Spleen (tissue), 13 donors: ENCODE measurements around the gene HOXC13. TPM values are rescaled to one million over a fixed set of nuclear protein-coding genes. Genes with fewer than 3 reads are reported as not detected.

Experiments used
- DNase-seq: peaks from one replicate; pipeline ENCODE4 v3.0.0-alpha.2; 2020
- H3K27ac ChIP-seq, 8 donors: fragments of 200-600 bp; sonication (generic) in 7 of 8; 1 replicate in 4 of 8; 2 replicates in 4 of 8; pipeline versions ENCODE4 v1.5.0 to v1.8.0; 2016 to 2021; ENCODE audit warnings: inconsistent platforms in 4 of 8, mild to moderate bottlenecking in 4 of 8, moderate library complexity in 1 of 8
- H3K27me3 ChIP-seq, 7 donors: fragments of 200-600 bp; sonication (generic) in 6 of 7; replicated peaks in 1 of 7; 1 replicate in 4 of 7; 2 replicates in 3 of 7; pipeline versions ENCODE4 v1.5.0 to v1.8.0; 2016 to 2021; ENCODE audit warnings: inconsistent platforms in 3 of 7, mild to moderate bottlenecking in 1 of 7
- H3K36me3 ChIP-seq, 6 donors: fragments of 200-600 bp; sonication (generic) in 5 of 6; 1 replicate in 4 of 6; 2 replicates in 2 of 6; pipeline versions ENCODE4 v1.5.0 to v1.8.0; 2016 to 2021; ENCODE audit warnings: inconsistent platforms in 2 of 6
- H3K4me1 ChIP-seq, 6 donors: fragments of 200-600 bp; sonication (generic) in 5 of 6; 1 replicate in 3 of 6; 2 replicates in 3 of 6; pipeline versions ENCODE4 v1.5.0 to v1.8.0; 2016 to 2021; ENCODE audit warnings: inconsistent platforms in 3 of 6
- H3K4me3 ChIP-seq, 8 donors: fragments of 200-600 bp; sonication (generic) in 7 of 8; 1 replicate in 4 of 8; 2 replicates in 4 of 8; pipeline versions ENCODE4 v1.5.0 to v1.8.0; 2016 to 2021; ENCODE audit warnings: inconsistent platforms in 4 of 8, mild to moderate bottlenecking in 4 of 8, moderate library complexity in 2 of 8
- H3K9me3 ChIP-seq, 8 donors: fragments of 200-600 bp; sonication (generic) in 7 of 8; 1 replicate in 4 of 8; 2 replicates in 4 of 8; pipeline versions ENCODE4 v1.5.0 to v1.8.0; 2016 to 2021; ENCODE audit warnings: inconsistent platforms in 4 of 8
- POLR2A ChIP-seq, 3 donors: fragments of 450-650 bp; IDR thresholded peaks; one replicate each; pipeline ENCODE4 v1.5.1; 2017; ENCODE audit warnings: antibody characterized with exemption in 3 of 3, mild to moderate bottlenecking in 1 of 3
- POLR2AphosphoS5 ChIP-seq, 3 donors: sonication (generic); formaldehyde crosslinking; IDR thresholded peaks; one replicate each; pipeline ENCODE4 v1.5.1; 2017; ENCODE audit warnings: antibody characterized with exemption in 3 of 3
- WGBS, 5 donors: extraction: QIAGEN DNeasy Blood & Tissue Kit in 3 of 5; methylation state at CpG; one replicate each; pipeline versions ENCODE4 v1.1.5 to v1.1.7; 2013 to 2018; 5-methylcytosine and 5-hydroxymethylcytosine counted together
- intact Hi-C: fragments of 100-400 bp; cut with DNase I; formaldehyde crosslinking; loops from one replicate; pipeline ENCODE4 v1.15.0; 2023; ENCODE audit warnings: low total_unique reads
- long read RNA-seq, 2 donors: transcript quantifications; one replicate each; lab custom pipeline, GENCODE V29; 2026
- polyA plus RNA-seq, 3 donors: library from polyadenylated mRNA; stranded (reverse); fragments of 200-250 nt; gene quantifications; one replicate each; pipeline ENCODE4 v1.2.1, GENCODE V29; 2013
- total RNA-seq, 7 donors: library from RNA; depleted of rRNA in 3 of 7; stranded (reverse); fragments of >200 nt in 3 of 7; fragmentation: NEBNext Ultra II Directional in 4 of 7; extraction: Animal tissue kit (Norgen Biotek cat#: 25700) in 4 of 7; gene quantifications; one replicate each; pipeline versions ENCODE4 v1.1.0 to v1.2.1, GENCODE V29; 2016 to 2021
- TF ChIP-seq, protein P1 (sequence below), 11 experiments: fragments of 200-600 bp in 7 of 11; fragments of 450-650 bp in 4 of 11; sonication (generic) in 4 of 11; IDR thresholded peaks in 8 of 11; conservative IDR thresholded peaks in 3 of 11; 1 replicate in 7 of 11; 2 replicates in 4 of 11; pipeline versions ENCODE4 v1.4.0 to v1.8.0; 2016 to 2021; ENCODE audit warnings: antibody characterized with exemption in 11 of 11, inconsistent platforms in 4 of 11, mild to moderate bottlenecking in 1 of 11
- donor health status: healthy with polysubstance abuse.
- donor health status: DM: no; HTN: no; CAD: no; lungs with moderate emphysema.
- donor health status: DM: no; HTN: no; CAD: no.
- donor health status: Bipolar disorder and iron deficiency.
- donor health status: healthy.
- donor health status: DM: no; HTN: no; CAD: no.
- donor health status: DM: yes; HTN: yes; CAD: no.

The HOXC13 gene, protein sequence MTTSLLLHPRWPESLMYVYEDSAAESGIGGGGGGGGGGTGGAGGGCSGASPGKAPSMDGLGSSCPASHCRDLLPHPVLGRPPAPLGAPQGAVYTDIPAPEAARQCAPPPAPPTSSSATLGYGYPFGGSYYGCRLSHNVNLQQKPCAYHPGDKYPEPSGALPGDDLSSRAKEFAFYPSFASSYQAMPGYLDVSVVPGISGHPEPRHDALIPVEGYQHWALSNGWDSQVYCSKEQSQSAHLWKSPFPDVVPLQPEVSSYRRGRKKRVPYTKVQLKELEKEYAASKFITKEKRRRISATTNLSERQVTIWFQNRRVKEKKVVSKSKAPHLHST
- total RNA-seq (not detected), polyA plus RNA-seq (not detected)
- long read RNA-seq, donor 1: 0 reads
- long read RNA-seq, donor 2: 0 reads

DNA sequence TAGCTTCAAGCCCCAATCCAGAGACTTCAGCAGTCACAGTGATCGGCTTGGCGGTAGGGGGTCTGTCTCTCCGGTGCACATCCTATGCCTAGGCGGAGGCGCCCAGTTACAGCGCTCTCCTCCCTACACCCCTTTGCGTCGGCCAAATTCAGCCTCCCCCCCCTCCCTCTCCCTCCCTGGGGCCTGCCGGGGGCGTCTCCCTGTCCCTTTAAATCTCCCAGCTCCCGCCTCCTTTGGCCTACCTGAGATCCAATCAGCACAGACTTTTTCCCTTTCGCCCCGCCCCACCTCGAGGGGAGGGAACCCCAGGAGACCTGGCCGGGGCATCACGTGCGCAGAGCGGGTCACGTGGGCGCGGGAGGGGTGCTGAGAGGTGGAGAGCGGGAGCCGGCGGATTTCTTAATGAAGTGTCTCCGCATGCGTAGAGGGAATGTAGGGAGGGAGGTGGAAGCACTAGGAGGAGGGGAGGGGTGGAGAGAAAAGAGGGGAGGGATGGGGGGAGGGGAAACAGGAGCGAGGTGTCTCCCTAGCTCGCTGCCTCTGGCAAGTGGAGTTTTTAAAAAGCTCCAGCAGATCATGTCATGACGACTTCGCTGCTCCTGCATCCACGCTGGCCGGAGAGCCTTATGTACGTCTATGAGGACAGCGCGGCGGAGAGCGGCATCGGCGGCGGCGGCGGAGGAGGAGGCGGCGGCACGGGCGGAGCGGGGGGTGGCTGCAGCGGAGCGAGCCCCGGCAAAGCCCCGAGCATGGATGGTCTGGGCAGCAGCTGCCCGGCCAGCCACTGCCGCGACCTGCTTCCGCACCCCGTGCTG lies at the start of gene HOXC13:
HOXC13 (plus strand) TSS at position 506 of the 815 bp plus-strand sequence; CDS start at position 582, 76 bp downstream.
- Histone ChIP-seq H3K9me3 (peaks cover 0 to 3% (median 0%) of the 10 kb centered on the region in 8 donors), H3K36me3 (no peaks in the 10 kb centered on the region), H3K4me3 (peak within 1 kb of the TSS in 1 of 8 donors; percentile 42), H3K27ac (no peak within 1 kb of the TSS), H3K4me1 (peaks cover 0 to 28% (median 14%) of the 10 kb centered on the region in 6 donors), H3K27me3 (peaks cover 16 to 100% (median 99%) of the 10 kb centered on the region in 7 donors)
- intact Hi-C loops: no loop called here
- no peak for DNase-seq
- WGBS, 5 donors: 8 to 13% (median 10%) methylated on average over 39 to 56 of the region's 56 CpGs
- TF ChIP-seq POLR2AphosphoS5 (IDR thresholded peaks at IDR 0.05) (no peak), POLR2A (IDR thresholded peaks at IDR 0.05) (no peak)
- TF ChIP-seq, protein P1, sequence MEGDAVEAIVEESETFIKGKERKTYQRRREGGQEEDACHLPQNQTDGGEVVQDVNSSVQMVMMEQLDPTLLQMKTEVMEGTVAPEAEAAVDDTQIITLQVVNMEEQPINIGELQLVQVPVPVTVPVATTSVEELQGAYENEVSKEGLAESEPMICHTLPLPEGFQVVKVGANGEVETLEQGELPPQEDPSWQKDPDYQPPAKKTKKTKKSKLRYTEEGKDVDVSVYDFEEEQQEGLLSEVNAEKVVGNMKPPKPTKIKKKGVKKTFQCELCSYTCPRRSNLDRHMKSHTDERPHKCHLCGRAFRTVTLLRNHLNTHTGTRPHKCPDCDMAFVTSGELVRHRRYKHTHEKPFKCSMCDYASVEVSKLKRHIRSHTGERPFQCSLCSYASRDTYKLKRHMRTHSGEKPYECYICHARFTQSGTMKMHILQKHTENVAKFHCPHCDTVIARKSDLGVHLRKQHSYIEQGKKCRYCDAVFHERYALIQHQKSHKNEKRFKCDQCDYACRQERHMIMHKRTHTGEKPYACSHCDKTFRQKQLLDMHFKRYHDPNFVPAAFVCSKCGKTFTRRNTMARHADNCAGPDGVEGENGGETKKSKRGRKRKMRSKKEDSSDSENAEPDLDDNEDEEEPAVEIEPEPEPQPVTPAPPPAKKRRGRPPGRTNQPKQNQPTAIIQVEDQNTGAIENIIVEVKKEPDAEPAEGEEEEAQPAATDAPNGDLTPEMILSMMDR (IDR thresholded peaks at IDR 0.05 in 8 of 11, conservative IDR thresholded peaks at IDR 0.05 in 3 of 11): no peak

DNA sequence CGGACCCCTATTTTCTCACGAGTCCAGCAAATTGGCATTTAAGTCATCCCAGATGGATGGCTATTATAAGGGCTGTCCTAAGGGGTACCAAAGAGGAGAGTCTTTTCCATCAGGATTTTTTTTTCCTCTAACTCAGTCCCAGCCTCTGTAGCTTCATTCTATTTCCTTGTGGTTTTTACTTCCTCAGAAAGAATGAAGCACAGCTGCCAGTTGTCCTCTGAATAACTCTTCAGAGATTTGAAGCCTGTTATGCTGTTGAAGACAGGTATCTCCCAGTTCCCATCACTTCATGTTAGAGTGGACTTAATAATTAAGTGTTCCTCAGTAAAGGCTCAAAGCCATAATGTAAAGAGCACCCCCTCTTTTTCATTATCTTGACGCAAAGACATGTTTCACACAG lies 48.5 kb upstream of the HOXC13 start:
- Histone ChIP-seq H3K4me1 (no peaks in the 10 kb centered on the region), H3K27ac (no peak overlapping the region), H3K36me3 (no peaks in the 10 kb centered on the region), H3K27me3 (peaks cover 0 to 55% (median 12%) of the 10 kb centered on the region in 7 donors), H3K9me3 (no peaks in the 10 kb centered on the region), H3K4me3 (no peak overlapping the region)
- no peak for DNase-seq
- TF ChIP-seq POLR2A (IDR thresholded peaks at IDR 0.05) (no peak), POLR2AphosphoS5 (IDR thresholded peaks at IDR 0.05) (no peak)
- TF ChIP-seq, protein P1 (IDR thresholded peaks at IDR 0.05 in 8 of 11, conservative IDR thresholded peaks at IDR 0.05 in 3 of 11): no peak
- intact Hi-C loops: no loop called here
- 84 to 97% (median 88%) methylated on average over 3 of the region's 3 CpGs for WGBS, 5 donors

DNA sequence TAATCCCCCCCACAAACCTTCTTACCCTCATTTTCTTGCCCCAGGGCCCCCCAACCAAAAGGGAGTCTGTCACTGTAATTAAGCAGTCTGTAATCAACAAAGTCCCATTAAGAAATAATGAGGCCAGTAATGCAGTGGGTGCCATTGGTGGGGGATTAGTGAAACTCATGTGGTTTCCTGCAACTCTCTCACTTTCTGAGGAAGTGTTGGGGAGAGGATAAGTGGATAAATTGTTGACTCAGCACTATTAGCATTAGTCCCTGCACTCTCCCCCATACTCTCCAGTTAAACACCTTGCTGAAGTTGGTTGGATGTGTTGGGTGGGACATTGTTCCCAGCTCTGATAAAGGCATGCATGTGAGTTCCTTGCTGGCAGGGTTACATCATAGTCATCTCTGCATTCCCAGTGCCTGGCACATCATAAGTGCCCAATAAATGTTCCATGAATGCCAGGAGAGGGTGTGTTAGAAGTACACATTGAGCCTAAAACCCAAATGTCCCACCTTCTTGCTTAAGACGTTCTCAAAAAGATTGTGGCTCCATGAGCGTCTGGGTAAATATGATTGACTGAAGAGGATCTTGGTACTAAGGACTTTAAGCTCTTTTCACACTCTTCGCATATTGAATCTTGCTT lies 45.8 kb upstream of the HOXC13 start:
- no peaks in the 10 kb centered on the region for H3K36me3 ChIP-seq
- H3K4me1 ChIP-seq: no peaks in the 10 kb centered on the region
- TF ChIP-seq, protein P1 (IDR thresholded peaks at IDR 0.05 in 8 of 11, conservative IDR thresholded peaks at IDR 0.05 in 3 of 11): no peak
- no peak for TF ChIP-seq POLR2A (IDR thresholded peaks at IDR 0.05)
- no peak for TF ChIP-seq POLR2AphosphoS5 (IDR thresholded peaks at IDR 0.05)
- intact Hi-C loops: no loop called here
- no peak overlapping the region for H3K4me3 ChIP-seq
- H3K9me3 ChIP-seq: no peaks in the 10 kb centered on the region
- H3K27me3 ChIP-seq: peaks cover 0 to 71% (median 12%) of the 10 kb centered on the region in 7 donors
- DNase-seq: no peak
- no peak overlapping the region for H3K27ac ChIP-seq
- 58 to 87% (median 65%) methylated on average over 3 of the region's 3 CpGs for WGBS, 5 donors
